HG03097 (cell line): ENCODE results near the gene TRPV3.
"Not testable (repeated sequence)": the region's sequence is repeated elsewhere in the genome, so short reads cannot be mapped to it uniquely, and the experiment has no call there.

Experiments used
- ATAC-seq: cut with Tn5 transposase; IDR thresholded peaks from one replicate; pipeline ENCODE4 v1.9.1; 2021; ENCODE audit not compliant: unreplicated experiment, low FRiP score

The TRPV3 gene

GRCh38 chr17:3557768-3558583 is at the start of gene TRPV3:
Gene TRPV3, minus strand, starts transcription at chr17:3557812. Its CDS starts 2,962 bp downstream, at chr17:3554850.
- ATAC-seq, result no peak

- ATAC-seq, result no peak
Measured at GRCh38 chr17:3603870-3604259, 46.3 kb upstream of the TRPV3 start.

- no peak for ATAC-seq
Measured at GRCh38 chr17:3603119-3603869, 45.7 kb upstream of the TRPV3 start.

- no peak for ATAC-seq
Measured at GRCh38 chr17:3602499-3602898, 44.9 kb upstream of the TRPV3 start.

GRCh38 chr17:3600529-3601205 is 43.1 kb upstream of the TRPV3 start:
- ATAC-seq, result no peak

- ATAC-seq, result no peak
Measured at GRCh38 chr17:3598078-3598477, 40.5 kb upstream of the TRPV3 start.

- ATAC-seq, result no peak
Measured at GRCh38 chr17:3596804-3597464, 39.3 kb upstream of the TRPV3 start.

GRCh38 chr17:3594976-3595375 is 37.4 kb upstream of the TRPV3 start:
- ATAC-seq, result no peak

- ATAC-seq, result no peak
Measured at GRCh38 chr17:3594051-3594800, 36.6 kb upstream of the TRPV3 start.

- no peak for ATAC-seq
Measured at GRCh38 chr17:3593384-3593783, 35.8 kb upstream of the TRPV3 start.

GRCh38 chr17:3592216-3592860 is 34.7 kb upstream of the TRPV3 start:
- no peak for ATAC-seq

GRCh38 chr17:3590768-3591167 is 33.2 kb upstream of the TRPV3 start:
- ATAC-seq, result no peak

- ATAC-seq, result no peak
Measured at GRCh38 chr17:3590231-3590630, 32.6 kb upstream of the TRPV3 start.

- no peak for ATAC-seq
Measured at GRCh38 chr17:3589784-3590183, 32.2 kb upstream of the TRPV3 start.

- ATAC-seq, result no peak
Measured at GRCh38 chr17:3585826-3586225, 28.2 kb upstream of the TRPV3 start.

GRCh38 chr17:3583456-3583855 is 25.8 kb upstream of the TRPV3 start:
- ATAC-seq, result no peak

- no peak for ATAC-seq
Measured at GRCh38 chr17:3582915-3583314, 25.3 kb upstream of the TRPV3 start.

GRCh38 chr17:3578667-3579066 is 21.1 kb upstream of the TRPV3 start:
- ATAC-seq, result not testable (repeated sequence)

GRCh38 chr17:3576970-3577369 is 19.4 kb upstream of the TRPV3 start:
- no peak for ATAC-seq

GRCh38 chr17:3575511-3575910 is 17.9 kb upstream of the TRPV3 start:
- ATAC-seq, result no peak
